ENCODE results near the gene SLC4A8.
"Not testable (repeated sequence)": the region's sequence is repeated elsewhere in the genome, so short reads cannot be mapped to it uniquely, and the experiment has no call there.

Gene SLC4A8

DNA sequence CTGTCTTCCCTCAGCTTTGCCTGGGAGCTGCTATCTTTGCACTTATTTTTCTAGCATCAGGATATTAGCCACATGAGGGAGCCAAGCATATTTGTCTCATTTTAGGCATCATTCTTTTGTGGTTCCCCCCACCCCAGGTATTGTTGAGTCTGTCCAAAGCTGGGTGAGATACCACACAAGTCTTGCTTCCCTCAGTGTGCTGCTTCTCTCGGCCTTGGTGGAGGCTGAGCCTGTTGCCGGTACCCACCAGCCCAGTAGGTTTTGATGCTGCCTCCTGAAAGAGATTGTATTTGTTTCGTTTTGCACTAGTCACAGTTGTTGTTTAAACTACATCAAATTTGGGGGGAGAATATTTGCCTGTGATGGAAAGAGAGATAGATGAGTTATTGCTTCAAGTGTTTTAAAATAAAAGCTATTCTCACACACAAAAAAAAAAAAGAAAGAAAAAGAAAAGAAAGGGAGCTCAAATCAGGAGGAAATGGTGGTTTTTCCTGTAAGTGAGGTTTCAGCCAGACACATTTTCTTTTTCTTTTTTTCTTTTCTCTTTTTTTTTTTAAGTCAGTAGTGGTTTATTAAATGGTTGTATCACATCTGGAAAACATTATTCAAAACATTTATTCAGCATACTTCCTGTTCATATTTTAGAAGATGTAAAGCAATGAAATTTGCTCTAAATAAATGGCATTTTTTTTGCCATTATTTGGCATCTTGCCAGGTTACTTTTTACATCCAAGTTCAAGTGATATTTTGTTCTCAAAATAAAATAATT lies 58.5 kb downstream of the SLC4A8 start:
- peak; percentile 36 for DNase-seq

DNA sequence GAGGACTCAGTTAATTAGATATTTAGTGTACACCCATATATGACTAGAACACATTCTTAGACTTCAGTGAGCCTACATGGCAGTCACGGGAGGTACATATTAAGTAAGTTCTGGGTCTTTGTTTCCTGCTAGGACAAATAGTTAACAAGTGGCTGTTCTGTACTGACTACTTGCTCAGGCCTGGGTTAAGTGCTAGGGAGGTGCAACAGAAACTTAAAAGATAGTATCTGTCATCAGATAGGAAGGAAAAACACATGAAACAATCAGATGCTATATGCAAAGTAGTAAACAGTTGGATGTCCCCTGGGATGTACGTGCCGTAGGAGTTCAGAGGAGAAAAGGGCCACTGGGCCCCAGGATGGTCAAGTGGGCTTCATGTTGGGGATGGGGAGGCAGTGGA lies 59.5 kb downstream of the SLC4A8 start:
- DNase-seq, result no peak

DNA sequence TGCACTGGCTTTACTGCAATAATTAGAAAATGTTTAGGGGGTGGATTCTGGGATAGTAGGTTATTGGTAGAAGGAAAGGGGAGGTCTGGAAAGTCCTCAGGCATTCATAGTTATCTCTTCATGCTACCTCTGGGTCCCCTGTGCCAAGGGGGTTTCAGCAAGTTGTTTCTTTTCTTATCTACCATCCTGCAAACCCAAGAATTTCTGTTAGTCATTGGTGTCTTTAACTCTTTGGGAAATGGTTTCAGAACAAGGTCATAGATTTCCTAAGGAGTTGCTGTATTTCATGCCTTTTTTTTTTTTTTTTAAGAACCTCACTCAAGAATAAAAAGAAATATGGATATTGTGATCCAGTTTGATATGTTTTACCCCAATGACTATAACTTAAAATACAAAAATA lies 63.6 kb downstream of the SLC4A8 start:
- DNase-seq, result no peak

DNA sequence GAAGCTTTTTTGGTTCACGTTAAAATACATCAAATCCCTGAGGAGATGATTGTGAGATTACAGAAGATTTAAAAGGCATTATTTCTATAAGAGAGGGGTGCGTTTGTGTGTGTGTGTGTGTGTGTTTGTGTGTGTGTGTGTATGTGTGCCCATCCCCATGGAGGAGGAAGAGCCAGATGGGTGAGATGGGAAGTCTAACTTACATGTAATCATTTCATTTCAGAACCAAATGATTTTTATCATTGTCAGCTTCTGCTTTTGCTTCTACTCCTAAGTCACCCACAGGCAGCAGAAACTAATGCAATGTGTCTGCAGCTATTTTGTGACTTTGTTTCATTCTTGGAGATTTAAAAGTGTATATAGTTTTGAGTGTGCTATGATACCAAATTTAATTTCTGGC lies 68.7 kb downstream of the SLC4A8 start:
- no peak for DNase-seq

DNA sequence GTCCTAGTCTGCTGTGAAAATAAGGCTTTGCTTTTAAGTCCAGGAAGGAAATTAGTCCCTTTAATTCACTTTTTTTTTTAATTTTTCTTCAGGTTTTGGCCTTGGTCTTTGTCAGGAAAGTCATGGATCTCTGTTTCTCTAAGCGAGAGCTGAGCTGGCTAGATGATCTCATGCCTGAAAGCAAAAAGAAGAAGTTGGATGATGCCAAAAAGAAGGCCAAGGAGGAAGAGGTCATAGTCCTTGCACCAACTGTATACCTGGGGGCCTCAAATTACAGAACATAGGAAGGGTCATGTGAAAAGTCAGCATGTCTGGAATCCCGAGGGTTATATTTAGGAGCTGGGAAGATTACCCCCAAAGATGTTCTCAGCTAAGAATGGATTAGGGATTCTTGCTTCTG lies 72.3 kb downstream of the SLC4A8 start:
- no peak for DNase-seq

DNA sequence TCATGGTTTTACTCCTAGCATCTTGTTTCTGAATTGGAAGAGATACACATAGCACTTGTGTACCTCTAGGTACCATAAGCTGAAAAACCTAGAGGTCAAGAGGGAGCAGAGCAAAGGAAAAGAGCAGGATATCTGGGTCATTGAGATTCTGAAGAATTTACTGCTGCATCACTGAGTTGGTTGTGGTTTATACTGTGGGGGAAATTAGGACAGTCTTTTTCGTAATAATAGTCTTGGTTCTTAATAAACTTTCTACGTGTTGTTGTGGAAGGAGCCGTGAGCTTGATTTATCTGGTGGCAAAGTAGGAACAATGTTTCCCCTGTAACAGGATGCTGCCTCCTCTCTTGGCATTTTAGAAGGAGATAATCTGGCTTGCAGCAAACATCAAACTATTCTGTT lies 80.2 kb downstream of the SLC4A8 start:
- DNase-seq, result no peak

DNA sequence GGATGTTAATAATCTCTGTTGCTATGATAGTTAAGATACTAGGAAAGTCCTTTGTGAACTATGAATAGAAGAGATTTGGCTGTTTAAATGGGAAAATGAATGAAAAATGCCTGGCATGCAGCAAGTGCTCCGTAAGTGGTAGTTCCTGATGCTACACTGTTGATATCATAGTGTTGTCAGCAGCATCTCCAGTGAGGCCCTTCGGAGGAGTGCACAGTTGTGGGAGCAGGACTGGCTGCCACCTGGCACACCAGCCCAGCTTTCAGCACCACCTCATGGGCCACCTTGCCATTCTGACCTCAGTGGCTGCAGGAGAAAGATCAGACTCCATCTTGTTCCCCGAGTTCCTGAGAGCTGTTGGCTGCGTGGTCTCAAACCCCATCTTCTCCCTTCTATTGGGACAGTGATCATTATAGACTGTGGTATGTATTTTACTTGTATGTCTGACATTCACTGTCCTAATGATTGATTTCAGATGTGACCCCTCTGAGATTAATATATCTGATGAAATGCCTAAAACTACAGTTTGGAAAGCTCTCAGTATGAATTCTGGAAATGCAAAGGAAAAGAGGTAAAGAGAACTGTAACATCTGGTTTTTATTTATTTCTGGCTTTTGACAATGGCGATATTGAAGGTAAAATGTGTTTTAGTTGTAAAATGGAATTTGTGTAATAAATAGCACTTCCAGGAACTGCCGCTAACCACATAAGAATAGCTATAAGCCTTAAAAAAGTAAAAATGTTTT lies 80.9 kb downstream of the SLC4A8 start:
- DNase-seq, result no peak

DNA sequence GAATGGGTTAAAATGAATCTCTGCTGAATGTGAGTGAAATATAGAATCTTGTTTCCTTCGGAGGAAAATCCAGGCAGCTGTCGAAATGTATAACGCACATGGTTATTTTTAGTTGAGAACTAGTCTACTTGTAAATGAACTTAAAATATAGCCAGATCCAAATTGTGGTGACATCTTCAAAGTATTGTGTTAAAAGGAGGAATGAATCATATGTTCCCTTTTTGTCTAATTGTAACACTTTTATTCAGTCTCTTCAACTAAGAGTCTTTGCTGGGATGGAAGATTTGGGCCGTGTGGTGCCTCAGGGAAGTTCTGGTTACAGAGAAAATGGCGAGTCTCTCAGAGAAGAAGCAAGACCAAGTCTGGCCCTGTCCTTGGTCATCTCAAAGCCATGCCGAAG lies 82.5 kb downstream of the SLC4A8 start:
- DNase-seq, result no peak

DNA sequence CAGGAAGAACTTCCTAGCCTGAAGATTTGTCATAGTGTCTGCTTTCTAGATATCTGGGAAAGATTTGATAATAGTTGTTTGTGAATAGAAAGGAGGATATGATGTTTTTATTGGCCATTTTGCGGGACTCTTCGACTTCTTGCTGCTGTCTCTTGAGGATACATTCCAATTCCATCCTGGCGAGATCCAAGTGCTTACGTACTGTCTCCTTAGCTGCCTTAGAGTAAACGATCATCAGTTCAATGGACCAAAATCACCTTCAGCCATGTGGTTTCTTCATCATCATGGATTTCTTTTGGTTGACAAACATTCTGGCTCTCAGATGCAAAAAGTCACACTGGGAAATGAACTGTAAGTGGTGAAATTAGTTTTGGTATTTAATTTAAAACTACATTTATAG lies 83.7 kb downstream of the SLC4A8 start:
- no peak for DNase-seq

DNA sequence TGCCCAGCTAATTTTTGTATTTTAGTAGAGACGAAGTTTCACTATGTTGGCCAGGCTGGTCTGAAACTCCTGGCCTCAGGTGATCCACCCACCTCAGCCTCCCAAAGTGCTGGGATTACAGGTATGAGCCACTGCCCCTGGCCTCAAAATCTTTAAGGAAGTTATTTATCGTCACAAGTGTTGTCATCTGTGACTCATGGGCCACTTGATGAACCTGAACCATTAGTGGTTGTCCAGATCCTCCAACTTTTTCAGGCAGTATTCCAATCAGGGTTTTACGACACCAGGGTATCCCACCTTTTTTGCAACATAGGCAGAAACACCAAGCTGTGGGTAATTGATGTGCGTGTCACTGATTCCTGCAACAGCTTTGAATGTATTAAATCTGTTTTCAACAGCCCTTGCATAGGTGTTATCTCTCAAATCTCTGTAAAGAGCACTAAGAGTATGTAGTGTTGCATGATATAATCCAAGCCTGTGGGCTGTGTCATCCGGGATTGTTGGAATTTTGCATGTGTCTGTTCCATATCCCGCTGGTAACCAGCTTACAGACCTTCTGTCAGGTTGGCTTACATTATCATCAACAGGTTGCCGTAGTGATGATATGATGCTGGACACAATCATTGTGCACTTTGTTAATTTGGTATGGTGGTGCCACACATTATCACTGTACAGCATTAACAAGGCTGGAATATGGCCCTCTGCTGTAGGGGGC lies 87.1 kb downstream of the SLC4A8 start:
- DNase-seq, result no peak

DNA sequence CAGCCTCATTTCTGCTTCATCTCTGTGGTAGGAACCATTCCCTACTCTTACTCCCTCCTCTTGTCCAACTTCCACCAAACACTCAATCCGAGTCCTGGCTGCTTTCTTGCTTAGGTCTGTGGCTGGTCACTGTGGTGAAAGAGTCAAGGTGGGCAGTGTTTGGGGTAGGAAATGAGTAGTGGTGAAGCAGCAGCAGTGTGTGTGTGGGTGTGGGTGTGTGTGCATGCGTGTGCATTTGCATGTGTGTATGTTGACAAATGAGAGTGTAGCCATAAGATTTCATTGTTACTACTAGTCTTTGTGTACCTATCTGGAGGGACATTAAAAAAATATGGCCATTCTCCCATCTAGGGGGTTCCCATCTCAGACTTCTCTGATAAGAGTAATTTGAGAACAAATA lies 87.8 kb downstream of the SLC4A8 start:
- no peak for DNase-seq

DNA sequence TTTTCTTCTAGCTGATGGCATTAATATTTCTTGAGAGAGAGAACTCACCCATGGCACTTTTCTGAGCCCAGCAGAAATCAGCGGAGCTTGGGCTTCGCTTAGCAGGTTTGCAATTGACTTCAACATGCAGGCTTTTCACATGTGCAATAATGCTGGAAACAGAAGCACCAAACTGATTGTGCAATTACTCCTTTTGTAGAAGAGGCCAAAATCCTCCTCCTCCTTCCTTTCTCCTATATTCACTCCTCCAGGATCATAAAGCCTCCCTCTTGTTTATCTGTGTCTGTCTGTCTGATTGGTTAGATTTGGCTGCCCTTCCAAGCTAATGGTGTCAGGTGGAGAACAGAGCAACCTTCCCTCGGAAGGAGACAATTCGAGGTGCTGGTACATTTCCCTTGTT lies 90.4 kb downstream of the SLC4A8 start:
- DNase-seq, result not testable (repeated sequence)

DNA sequence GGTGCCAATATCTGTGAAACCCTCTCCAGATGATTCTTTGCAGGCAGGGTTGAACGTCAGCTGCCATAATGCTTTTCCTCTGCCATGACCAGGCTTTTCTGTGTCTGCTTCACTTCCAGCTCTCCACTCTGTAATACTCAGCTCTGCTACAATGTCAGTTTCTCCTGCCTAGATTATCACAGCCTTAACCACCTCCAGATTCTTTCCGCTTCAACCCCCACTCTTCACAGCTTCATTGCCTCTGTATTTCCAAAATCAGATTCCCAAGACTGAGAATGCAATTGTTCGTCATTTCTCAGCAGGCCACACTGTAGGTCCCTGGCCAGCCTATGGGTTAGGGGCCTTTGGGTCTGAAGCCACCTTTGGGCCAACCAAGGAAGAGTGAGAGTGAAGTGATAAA lies 92.7 kb downstream of the SLC4A8 start:
- DNase-seq, result no peak

DNA sequence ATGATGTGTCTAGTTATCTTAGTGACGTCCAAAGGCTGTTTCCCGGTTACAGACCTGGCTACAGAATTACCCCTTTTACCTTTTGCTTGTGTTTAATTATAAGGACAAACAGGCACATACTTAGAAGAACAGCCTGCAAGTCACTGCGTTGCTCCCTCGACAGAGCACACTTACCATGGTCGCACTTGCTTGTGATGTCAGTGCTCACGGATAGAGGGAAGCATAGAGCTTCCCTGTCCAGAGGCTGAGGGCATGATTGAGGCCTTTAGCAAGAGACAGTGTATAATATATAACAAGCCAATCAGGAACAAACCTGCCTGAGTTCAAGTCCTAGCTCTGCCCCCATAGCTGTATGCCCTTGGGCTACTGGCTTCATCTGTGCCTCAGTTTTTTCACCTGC lies 93.2 kb downstream of the SLC4A8 start:
- no peak for DNase-seq

DNA sequence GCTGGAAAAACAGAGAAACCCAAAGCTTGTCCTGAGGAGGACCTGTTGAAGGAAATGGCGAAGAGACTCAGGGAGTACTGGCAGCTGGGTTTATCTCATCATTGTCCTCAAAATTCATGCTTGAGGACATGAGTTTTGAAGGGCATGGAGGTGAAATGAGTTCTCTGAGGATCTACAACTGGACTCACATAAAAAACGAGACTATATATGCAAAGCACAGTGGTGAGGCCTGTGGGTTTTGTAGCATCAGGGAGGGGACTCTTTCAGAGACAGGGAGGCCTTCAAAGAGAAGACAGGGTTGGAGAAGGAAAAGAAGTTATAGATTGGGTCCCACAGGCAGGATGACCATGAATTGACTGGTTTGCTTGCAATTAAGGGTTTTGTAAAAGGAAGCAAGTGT lies 95.1 kb downstream of the SLC4A8 start:
- DNase-seq, result no peak

DNA sequence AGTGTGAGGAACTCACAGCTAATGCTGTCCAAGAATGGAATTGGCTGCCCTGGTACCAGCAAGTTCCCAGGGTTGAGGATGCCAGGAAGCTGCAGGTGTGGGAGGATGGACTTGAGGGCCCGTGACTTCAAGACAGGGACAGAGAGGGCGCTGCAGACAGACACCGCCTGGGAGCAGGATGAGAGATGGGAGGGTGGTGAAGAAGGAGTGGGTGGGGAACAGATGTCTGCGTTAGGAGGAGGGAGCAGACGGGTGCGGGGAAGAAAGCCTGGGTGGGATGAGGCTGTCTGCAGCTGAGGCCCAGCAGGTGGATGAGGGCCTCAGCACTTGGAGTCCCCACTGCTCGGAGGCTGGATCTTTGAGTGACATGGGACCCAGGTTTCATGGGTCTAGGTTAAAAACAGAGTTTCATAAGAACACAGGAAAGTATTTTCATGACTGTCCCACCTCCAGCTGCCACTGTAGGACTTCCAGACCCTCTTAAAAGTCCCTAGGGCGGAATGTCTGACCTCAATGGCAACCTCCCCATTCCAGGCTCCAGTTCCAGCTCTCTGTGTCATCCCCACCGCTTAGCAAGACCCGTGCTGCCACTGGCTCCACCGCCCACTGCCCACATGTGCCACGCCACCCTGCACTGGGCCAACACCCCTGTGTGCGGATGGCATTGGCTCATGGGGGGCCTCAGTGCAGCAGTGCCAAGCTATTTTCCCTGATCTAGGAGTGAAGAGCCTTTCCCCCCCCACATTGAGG lies 96.1 kb downstream of the SLC4A8 start:
- no peak for DNase-seq

DNA sequence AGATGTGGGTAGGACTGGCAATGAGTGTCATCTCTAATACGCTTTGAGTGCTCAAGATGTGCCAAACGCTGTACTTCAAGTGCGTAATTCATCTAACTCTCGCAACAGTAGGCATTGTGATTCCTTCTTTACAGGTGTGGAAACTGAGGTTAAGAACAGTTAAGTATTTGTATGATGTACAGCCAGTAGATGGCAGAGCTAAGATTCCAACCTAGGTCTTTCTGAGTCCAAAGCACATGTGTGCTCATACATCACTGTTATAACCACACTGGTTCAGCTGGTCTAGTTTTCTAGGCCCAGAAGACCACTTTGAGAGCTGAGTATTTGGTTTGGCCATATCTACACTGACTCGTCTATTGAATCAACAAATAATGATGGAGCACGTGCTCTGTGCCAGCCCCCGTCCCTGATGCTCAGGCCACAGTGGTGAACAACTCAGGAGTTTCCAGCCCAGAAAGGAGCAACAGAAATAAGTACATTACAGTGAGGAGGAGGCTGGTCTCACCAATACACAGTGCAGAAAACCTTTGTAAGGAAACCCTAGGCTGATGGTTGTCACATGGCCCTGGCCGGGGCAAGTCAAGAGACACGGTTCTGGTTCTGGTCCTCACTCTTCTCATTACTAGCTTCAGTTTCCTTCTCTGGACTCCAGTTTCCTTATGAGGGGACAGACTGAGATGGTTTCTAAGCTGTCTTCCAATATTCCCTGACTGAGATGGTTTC lies 97.1 kb downstream of the SLC4A8 start:
- DNase-seq, result no peak

DNA sequence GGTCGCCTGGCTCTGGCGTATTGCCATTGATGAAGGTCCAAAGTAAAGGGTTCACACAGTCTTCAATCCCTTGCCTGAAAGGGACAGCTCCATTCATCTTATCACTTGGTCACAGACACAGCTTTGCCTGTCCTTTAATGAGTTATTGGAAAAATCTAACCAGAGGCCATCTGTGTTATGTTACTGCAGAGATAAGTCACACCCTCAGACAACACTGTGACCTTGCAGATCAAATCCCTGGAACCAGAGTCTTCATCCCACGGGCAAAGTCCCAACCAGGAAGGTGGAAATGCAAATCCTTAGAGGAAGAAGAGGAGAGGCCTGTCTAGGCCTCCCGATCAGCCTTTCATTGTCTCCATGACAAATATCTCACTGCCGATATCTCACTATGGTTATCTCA lies 98.1 kb downstream of the SLC4A8 start:
- no peak for DNase-seq

DNA sequence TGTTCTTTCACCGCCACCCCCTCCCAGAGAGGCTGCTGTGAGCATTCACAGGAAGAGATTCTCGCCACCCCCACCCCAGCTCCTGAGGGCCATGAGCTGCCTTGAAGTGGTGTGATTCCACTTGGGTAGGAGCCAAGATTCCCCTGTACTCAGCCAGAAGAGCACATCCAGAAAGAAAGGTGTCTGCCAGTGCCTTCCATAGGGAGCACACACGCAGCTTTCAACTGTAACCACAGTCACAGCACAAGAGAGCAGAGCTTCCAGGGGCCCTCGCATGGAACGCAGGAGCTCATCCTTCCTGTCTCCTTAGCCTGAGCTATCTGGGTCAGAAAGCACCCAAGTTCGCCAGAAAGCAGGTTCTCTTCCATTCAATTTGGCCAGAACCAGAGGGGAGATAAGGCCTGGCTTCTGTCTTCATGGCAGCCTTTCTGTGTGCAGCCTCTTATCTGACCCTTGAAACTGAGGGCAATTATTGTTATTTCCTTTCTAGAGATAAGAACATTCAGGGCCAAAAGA lies 99.8 kb downstream of the SLC4A8 start:
- DNase-seq, result no peak

DNA sequence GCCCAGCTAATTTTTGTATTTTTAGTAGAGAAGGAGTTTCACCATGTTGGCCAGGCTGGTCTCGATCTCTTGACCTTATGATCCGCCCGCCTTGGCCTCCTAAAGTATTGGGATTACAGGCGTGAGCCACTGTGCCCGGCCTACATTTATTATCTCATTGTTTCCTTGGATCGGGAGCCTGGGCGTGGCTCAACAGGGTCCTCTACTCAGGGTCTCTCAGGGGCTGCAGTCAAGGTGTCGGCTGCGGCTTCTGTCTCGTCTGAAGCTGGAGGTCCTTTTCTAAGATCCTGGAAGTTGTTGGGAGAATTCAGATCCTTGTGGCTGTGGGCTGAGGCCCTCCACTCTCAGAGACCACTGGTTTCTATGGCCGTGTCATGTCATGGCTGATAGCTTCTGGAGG lies 100.9 kb downstream of the SLC4A8 start:
- DNase-seq, result no peak

DNA sequence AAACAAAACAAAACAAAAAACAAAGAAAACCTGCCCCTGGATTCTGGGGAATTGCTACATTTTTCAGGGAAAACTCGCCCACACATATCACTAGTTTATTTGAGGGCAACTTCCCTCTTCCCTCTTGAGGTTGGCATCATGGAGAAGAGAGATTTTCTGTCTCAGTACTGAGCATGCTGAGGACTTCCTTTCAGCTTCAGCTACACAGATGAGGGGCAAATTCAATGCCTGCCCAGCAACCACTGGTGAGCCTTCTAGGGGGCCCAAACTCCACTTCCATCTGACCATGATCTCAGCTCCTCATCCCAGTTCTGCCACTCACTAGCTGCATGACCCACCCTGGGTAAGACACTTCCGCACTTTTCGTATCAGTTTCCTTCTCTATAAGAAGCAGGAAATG lies 103.3 kb downstream of the SLC4A8 start:
- DNase-seq, result no peak
